ENCODE results near the gene DOCK8.

DOCK8 gene

DNA sequence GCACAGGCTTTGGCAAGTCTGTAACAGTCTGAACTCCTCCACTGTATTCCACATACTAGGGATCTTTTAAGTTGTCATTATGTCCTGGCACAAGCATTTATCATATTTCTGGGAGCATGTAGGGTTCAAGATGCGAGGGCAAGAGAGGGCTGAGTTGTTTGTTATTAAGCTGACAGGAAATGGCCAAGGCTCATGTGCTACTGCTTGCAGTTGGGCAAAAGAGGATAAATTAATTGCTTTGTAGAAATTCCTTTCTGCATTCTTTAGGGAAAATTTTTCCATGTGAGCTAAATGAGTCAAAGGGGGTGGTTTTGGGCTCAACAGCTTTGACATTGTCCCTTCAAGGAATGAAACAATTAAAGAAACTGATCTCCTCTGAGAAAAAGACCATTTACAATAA is 35.4 kb downstream of the DOCK8 start (continued):
- TF ChIP-seq, protein P1, sequence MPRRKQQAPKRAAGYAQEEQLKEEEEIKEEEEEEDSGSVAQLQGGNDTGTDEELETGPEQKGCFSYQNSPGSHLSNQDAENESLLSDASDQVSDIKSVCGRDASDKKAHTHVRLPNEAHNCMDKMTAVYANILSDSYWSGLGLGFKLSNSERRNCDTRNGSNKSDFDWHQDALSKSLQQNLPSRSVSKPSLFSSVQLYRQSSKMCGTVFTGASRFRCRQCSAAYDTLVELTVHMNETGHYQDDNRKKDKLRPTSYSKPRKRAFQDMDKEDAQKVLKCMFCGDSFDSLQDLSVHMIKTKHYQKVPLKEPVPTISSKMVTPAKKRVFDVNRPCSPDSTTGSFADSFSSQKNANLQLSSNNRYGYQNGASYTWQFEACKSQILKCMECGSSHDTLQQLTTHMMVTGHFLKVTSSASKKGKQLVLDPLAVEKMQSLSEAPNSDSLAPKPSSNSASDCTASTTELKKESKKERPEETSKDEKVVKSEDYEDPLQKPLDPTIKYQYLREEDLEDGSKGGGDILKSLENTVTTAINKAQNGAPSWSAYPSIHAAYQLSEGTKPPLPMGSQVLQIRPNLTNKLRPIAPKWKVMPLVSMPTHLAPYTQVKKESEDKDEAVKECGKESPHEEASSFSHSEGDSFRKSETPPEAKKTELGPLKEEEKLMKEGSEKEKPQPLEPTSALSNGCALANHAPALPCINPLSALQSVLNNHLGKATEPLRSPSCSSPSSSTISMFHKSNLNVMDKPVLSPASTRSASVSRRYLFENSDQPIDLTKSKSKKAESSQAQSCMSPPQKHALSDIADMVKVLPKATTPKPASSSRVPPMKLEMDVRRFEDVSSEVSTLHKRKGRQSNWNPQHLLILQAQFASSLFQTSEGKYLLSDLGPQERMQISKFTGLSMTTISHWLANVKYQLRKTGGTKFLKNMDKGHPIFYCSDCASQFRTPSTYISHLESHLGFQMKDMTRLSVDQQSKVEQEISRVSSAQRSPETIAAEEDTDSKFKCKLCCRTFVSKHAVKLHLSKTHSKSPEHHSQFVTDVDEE (CRISPR knock-in tag; IDR thresholded peaks at IDR 0.05), result no peak
- TF ChIP-seq ZC3H10 (CRISPR knock-in tag; IDR thresholded peaks at IDR 0.05) (no peak), ZFP3 (CRISPR knock-in tag; IDR thresholded peaks at IDR 0.05) (no peak), TOX (CRISPR knock-in tag; IDR thresholded peaks at IDR 0.05; ENCODE audit: borderline replicate concordance) (no peak), RARB (CRISPR knock-in tag; IDR thresholded peaks at IDR 0.05) (no peak), ZNF565 (CRISPR knock-in tag; conservative IDR thresholded peaks at IDR 0.05; ENCODE audit: low read depth) (no peak), SNAI2 (CRISPR knock-in tag; IDR thresholded peaks at IDR 0.05) (no peak)

DNA sequence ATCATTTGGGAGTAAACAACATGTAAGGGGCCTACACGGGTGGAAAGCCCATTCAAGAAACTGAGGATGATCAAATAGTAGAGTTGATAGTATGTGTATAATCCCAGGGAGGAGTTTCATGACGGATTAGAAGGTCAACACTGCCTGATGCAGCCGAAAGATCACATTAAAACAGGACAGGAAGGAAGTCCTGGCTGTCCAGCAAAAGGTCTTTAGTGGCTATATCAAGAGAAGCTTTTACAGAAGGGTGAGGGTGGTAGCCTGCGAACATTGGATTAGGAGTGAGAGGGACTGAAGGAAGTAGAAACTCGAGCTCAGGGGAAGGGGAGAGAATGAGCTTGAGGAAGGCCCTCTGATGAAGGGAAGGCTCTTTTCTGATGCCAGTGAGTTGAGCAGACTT is 36.0 kb downstream of the DOCK8 start:
- TF ChIP-seq SNAI2 (CRISPR knock-in tag; IDR thresholded peaks at IDR 0.05), result no peak
- TF ChIP-seq ZFP3 (CRISPR knock-in tag; IDR thresholded peaks at IDR 0.05), result no peak
- TF ChIP-seq ARNTL (CRISPR knock-in tag; IDR thresholded peaks at IDR 0.05; ENCODE audit: borderline replicate concordance, low read depth), result no peak
- TF ChIP-seq, protein P2, sequence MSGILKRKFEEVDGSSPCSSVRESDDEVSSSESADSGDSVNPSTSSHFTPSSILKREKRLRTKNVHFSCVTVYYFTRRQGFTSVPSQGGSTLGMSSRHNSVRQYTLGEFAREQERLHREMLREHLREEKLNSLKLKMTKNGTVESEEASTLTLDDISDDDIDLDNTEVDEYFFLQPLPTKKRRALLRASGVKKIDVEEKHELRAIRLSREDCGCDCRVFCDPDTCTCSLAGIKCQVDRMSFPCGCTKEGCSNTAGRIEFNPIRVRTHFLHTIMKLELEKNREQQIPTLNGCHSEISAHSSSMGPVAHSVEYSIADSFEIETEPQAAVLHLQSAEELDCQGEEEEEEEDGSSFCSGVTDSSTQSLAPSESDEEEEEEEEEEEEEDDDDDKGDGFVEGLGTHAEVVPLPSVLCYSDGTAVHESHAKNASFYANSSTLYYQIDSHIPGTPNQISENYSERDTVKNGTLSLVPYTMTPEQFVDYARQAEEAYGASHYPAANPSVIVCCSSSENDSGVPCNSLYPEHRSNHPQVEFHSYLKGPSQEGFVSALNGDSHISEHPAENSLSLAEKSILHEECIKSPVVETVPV (CRISPR knock-in tag; IDR thresholded peaks at IDR 0.05), result no peak
- TF ChIP-seq ZNF565 (CRISPR knock-in tag; conservative IDR thresholded peaks at IDR 0.05; ENCODE audit: low read depth), result no peak
- TF ChIP-seq RARB (CRISPR knock-in tag; IDR thresholded peaks at IDR 0.05), result no peak
- no peak for TF ChIP-seq ZFP30 (CRISPR knock-in tag; IDR thresholded peaks at IDR 0.05)
- no peak for TF ChIP-seq PPARA (CRISPR knock-in tag; IDR thresholded peaks at IDR 0.05; ENCODE audit: borderline replicate concordance)
- no peak for TF ChIP-seq GLIS3 (CRISPR knock-in tag; IDR thresholded peaks at IDR 0.05)
- no peak for TF ChIP-seq CSDC2 (CRISPR knock-in tag; IDR thresholded peaks at IDR 0.05)
- no peak for TF ChIP-seq TCF4 (CRISPR knock-in tag; IDR thresholded peaks at IDR 0.05; ENCODE audit: borderline replicate concordance)
- TF ChIP-seq, protein P3, sequence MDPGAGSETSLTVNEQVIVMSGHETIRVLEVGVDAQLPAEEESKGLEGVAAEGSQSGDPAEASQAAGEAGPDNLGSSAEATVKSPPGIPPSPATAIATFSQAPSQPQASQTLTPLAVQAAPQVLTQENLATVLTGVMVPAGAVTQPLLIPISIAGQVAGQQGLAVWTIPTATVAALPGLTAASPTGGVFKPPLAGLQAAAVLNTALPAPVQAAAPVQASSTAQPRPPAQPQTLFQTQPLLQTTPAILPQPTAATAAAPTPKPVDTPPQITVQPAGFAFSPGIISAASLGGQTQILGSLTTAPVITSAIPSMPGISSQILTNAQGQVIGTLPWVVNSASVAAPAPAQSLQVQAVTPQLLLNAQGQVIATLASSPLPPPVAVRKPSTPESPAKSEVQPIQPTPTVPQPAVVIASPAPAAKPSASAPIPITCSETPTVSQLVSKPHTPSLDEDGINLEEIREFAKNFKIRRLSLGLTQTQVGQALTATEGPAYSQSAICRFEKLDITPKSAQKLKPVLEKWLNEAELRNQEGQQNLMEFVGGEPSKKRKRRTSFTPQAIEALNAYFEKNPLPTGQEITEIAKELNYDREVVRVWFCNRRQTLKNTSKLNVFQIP (CRISPR knock-in tag; IDR thresholded peaks at IDR 0.05; ENCODE audit: borderline replicate concordance, low read depth), result no peak
- TF ChIP-seq ISL1 (CRISPR knock-in tag; IDR thresholded peaks at IDR 0.05), result no peak
- no peak for TF ChIP-seq TOX (CRISPR knock-in tag; IDR thresholded peaks at IDR 0.05; ENCODE audit: borderline replicate concordance)
- TF ChIP-seq ESRRG (CRISPR knock-in tag; IDR thresholded peaks at IDR 0.05), result no peak
- TF ChIP-seq ZNF70 (CRISPR knock-in tag; IDR thresholded peaks at IDR 0.05), result no peak
- TF ChIP-seq ZNF8 (CRISPR knock-in tag; IDR thresholded peaks at IDR 0.05), result no peak
- TF ChIP-seq, protein P4, sequence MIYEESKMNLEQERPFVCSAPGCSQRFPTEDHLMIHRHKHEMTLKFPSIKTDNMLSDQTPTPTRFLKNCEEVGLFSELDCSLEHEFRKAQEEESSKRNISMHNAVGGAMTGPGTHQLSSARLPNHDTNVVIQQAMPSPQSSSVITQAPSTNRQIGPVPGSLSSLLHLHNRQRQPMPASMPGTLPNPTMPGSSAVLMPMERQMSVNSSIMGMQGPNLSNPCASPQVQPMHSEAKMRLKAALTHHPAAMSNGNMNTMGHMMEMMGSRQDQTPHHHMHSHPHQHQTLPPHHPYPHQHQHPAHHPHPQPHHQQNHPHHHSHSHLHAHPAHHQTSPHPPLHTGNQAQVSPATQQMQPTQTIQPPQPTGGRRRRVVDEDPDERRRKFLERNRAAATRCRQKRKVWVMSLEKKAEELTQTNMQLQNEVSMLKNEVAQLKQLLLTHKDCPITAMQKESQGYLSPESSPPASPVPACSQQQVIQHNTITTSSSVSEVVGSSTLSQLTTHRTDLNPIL (CRISPR knock-in tag; IDR thresholded peaks at IDR 0.05; ENCODE audit: low read depth), result no peak
- no peak for TF ChIP-seq OSR1 (CRISPR knock-in tag; IDR thresholded peaks at IDR 0.05)
- no peak for ATAC-seq

DNA sequence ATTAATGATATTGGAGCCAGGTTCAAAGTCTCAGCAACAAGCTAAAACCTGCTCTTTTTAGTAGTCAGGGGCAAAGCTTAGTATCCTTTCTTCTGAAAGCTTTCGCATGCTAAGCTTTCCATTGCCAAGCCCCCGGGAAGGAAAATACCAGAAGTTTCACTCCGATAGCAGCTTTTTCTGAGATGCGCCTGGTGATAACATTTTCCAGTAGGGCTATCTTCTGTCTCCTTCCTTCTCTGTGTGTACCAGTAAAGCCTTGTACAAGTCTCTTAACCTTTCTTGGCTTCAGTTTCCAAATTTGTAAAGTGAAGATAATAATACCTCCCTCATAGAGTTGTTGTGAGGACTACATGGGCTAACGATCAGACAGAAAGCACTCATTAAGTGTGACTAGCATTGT is 36.7 kb downstream of the DOCK8 start:
- ATAC-seq, result no peak
- TF ChIP-seq TCF4 (CRISPR knock-in tag; IDR thresholded peaks at IDR 0.05; ENCODE audit: borderline replicate concordance) (no peak), ZNF70 (CRISPR knock-in tag; IDR thresholded peaks at IDR 0.05) (no peak), SNAI2 (CRISPR knock-in tag; IDR thresholded peaks at IDR 0.05) (no peak), TOX (CRISPR knock-in tag; IDR thresholded peaks at IDR 0.05; ENCODE audit: borderline replicate concordance) (no peak), ZFP3 (CRISPR knock-in tag; IDR thresholded peaks at IDR 0.05) (no peak), ZC3H10 (CRISPR knock-in tag; IDR thresholded peaks at IDR 0.05) (no peak), CSDC2 (CRISPR knock-in tag; IDR thresholded peaks at IDR 0.05) (no peak), RARB (CRISPR knock-in tag; IDR thresholded peaks at IDR 0.05) (no peak)
- TF ChIP-seq, protein P2 (CRISPR knock-in tag; IDR thresholded peaks at IDR 0.05), result no peak
- TF ChIP-seq, protein P1 (CRISPR knock-in tag; IDR thresholded peaks at IDR 0.05), result no peak
- TF ChIP-seq, protein P5, sequence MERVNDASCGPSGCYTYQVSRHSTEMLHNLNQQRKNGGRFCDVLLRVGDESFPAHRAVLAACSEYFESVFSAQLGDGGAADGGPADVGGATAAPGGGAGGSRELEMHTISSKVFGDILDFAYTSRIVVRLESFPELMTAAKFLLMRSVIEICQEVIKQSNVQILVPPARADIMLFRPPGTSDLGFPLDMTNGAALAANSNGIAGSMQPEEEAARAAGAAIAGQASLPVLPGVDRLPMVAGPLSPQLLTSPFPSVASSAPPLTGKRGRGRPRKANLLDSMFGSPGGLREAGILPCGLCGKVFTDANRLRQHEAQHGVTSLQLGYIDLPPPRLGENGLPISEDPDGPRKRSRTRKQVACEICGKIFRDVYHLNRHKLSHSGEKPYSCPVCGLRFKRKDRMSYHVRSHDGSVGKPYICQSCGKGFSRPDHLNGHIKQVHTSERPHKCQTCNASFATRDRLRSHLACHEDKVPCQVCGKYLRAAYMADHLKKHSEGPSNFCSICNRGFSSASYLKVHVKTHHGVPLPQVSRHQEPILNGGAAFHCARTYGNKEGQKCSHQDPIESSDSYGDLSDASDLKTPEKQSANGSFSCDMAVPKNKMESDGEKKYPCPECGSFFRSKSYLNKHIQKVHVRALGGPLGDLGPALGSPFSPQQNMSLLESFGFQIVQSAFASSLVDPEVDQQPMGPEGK (CRISPR knock-in tag; IDR thresholded peaks at IDR 0.05; ENCODE audit: borderline replicate concordance), result no peak

All from SK-N-SH treated with all-trans-retinoic acid at 6 μM for 48 hours (cell line).